ENCODE measurements around the gene VAC14. TPM values are rescaled to one million over a fixed set of nuclear protein-coding genes. Genes with fewer than 3 reads are reported as not detected.

The VAC14 gene
- total and polyA plus RNA-seq, 3 donors from 2014 or later: 41.0 to 80.5 (median 61.8) TPM

GRCh38 chr16:70769131-70769530 is 31.8 kb downstream of the VAC14 start:
- Histone ChIP-seq H3K4me3 (no peak overlapping the region), H3K27ac (no peak overlapping the region), H3K4me1 (no peaks in the 10 kb centered on the region), H3K9me3 (no peaks in the 10 kb centered on the region), H3K36me3 (ENCODE audit: low read depth, missing control alignments) (no peaks in the 10 kb centered on the region), H3K27me3 (no peaks in the 10 kb centered on the region)
- no peak for DNase-seq
- 86 to 90% methylated on average over 8 of the region's 8 CpGs for WGBS, 2 donors
- TF ChIP-seq CTCF (IDR thresholded peaks at IDR 0.05) (no peak), POLR2A (IDR thresholded peaks at IDR 0.05) (no peak)
- intact Hi-C loops (cut with DNase I; ENCODE audit: low total_unique reads): no loop called here

- DNase-seq: no peak
- Histone ChIP-seq H3K36me3 (ENCODE audit: low read depth, missing control alignments) (no peaks in the 10 kb centered on the region), H3K4me1 (no peaks in the 10 kb centered on the region), H3K4me3 (no peak overlapping the region), H3K9me3 (no peaks in the 10 kb centered on the region), H3K27me3 (no peaks in the 10 kb centered on the region), H3K27ac (no peak overlapping the region)
- intact Hi-C loops (cut with DNase I; ENCODE audit: low total_unique reads): no loop called here
- TF ChIP-seq POLR2A (IDR thresholded peaks at IDR 0.05): no peak
- TF ChIP-seq CTCF (IDR thresholded peaks at IDR 0.05): no peak
- WGBS, 2 donors: 71 to 77% methylated on average over 5 of the region's 5 CpGs
Observed at GRCh38 chr16:70768203-70768580, 32.8 kb downstream of the VAC14 start.

- no peaks in the 10 kb centered on the region for H3K36me3 ChIP-seq (ENCODE audit: low read depth, missing control alignments)
- WGBS, 2 donors: 82 to 92% methylated on average over 4 of the region's 4 CpGs
- no peaks in the 10 kb centered on the region for H3K4me1 ChIP-seq
- no peak overlapping the region for H3K4me3 ChIP-seq
- intact Hi-C loops (cut with DNase I; ENCODE audit: low total_unique reads): no loop called here
- no peak overlapping the region for H3K27ac ChIP-seq
- no peaks in the 10 kb centered on the region for H3K9me3 ChIP-seq
- no peak for TF ChIP-seq CTCF (IDR thresholded peaks at IDR 0.05)
- no peak for TF ChIP-seq POLR2A (IDR thresholded peaks at IDR 0.05)
- H3K27me3 ChIP-seq: no peaks in the 10 kb centered on the region
- DNase-seq: no peak
Observed at GRCh38 chr16:70767377-70768202, 33.4 kb downstream of the VAC14 start.

- Histone ChIP-seq H3K9me3 (no peaks in the 10 kb centered on the region), H3K36me3 (ENCODE audit: low read depth, missing control alignments) (no peaks in the 10 kb centered on the region), H3K27ac (no peak overlapping the region), H3K27me3 (no peaks in the 10 kb centered on the region), H3K4me1 (no peaks in the 10 kb centered on the region), H3K4me3 (no peak overlapping the region)
- TF ChIP-seq POLR2A (IDR thresholded peaks at IDR 0.05) (no peak), CTCF (IDR thresholded peaks at IDR 0.05) (no peak)
- DNase-seq: no peak
- 92 to 94% methylated on average over 3 to 4 of the region's 4 CpGs for WGBS, 2 donors
- intact Hi-C loops (cut with DNase I; ENCODE audit: low total_unique reads): no loop called here
Observed at GRCh38 chr16:70766658-70767057, 34.3 kb downstream of the VAC14 start.

GRCh38 chr16:70766176-70766575 is 34.8 kb downstream of the VAC14 start:
- TF ChIP-seq CTCF (IDR thresholded peaks at IDR 0.05): no peak
- TF ChIP-seq POLR2A (IDR thresholded peaks at IDR 0.05): no peak
- Histone ChIP-seq H3K4me3 (no peak overlapping the region), H3K36me3 (ENCODE audit: low read depth, missing control alignments) (no peaks in the 10 kb centered on the region), H3K9me3 (no peaks in the 10 kb centered on the region), H3K27me3 (no peaks in the 10 kb centered on the region), H3K4me1 (no peaks in the 10 kb centered on the region), H3K27ac (no peak overlapping the region)
- DNase-seq: no peak
- intact Hi-C loops (cut with DNase I; ENCODE audit: low total_unique reads): no loop called here
- WGBS, 2 donors: 90% methylated on average over 8 of the region's 8 CpGs
